GM12878 (cell line): ENCODE data around the gene PRRT4. TPM values are rescaled to one million over a fixed set of nuclear protein-coding genes. Genes with fewer than 3 reads are reported as not detected.

Experiments used
- ATAC-seq: fragments of 200-7000 bp; cut with Tn5 transposase; 3 replicates; pipeline ENCODE4 v1.9.1; 2020; ENCODE audit warnings: mild to moderate bottlenecking, moderate library complexity
- BruUV-seq: library from RNA; stranded (reverse); fragments of 400-500 nt; replicated peaks from 2 replicates; lab custom pipeline; 2021; lab: Mats Ljungman, UMichigan
- CTCF ChIA-PET: fragments of 300-600 bp; sonication (Branson Sonifier 250); formaldehyde crosslinking; extraction: SDS; loops from one replicate; lab custom pipeline; 2021; ENCODE audit warnings: inconsistent platforms; lab: Yijun Ruan, JAX
- POLR2A ChIA-PET: fragments of 350-600 bp; formaldehyde crosslinking; extraction: SDS; loops from one replicate; lab custom pipeline; 2021; ENCODE audit warnings: inconsistent platforms; lab: Charles Lee
- RAD21 ChIA-PET: fragments of 300-600 bp; sonication (Branson Sonifier 250); formaldehyde crosslinking; loops from one replicate; lab custom pipeline; 2023; ENCODE audit warnings: antibody characterized with exemption; ENCODE audit not compliant: unreplicated experiment; lab: Charles Lee
- SMC1A ChIA-PET: fragments of 300-600 bp; sonication (Branson Sonifier 250); formaldehyde crosslinking; loops from one replicate; lab custom pipeline; 2023; ENCODE audit not compliant: unreplicated experiment, uncharacterized antibody; lab: Charles Lee
- DNase-seq: peaks from one replicate; pipeline ENCODE4 v3.0.0-alpha.2; 2011; ENCODE audit warnings: low read depth, low spot score
- FAIRE-seq: peaks from 3 replicates; lab custom pipeline; 2011; peaks lifted over from hg19 to GRCh38; lab: Jason Lieb, UNC
- H2AFZ ChIP-seq: 2 replicates; pipeline ENCODE4 v1.6.0; 2011; ENCODE audit warnings: low read depth, low read length, control low read depth; ENCODE audit not compliant: control insufficient read depth
- H3K27ac ChIP-seq: 2 replicates; pipeline ENCODE4 v1.5.1; 2011; ENCODE audit warnings: control low read depth; ENCODE audit not compliant: control insufficient read depth, insufficient read depth
- H3K27me3 ChIP-seq, 2 experiments: replicated peaks in 1 of 2; 2 replicates each; pipeline versions ENCODE4 v1.6.0 to v1.6.1; 2011; ENCODE audit warnings: low read length in 1 of 2; ENCODE audit not compliant: control insufficient read depth in 2 of 2, insufficient read depth in 2 of 2
- H3K36me3 ChIP-seq, 2 experiments: 2 replicates each; pipeline ENCODE4 v1.5.1; 2011; ENCODE audit warnings: low read length in 1 of 2; ENCODE audit not compliant: control insufficient read depth in 2 of 2, insufficient read depth in 2 of 2
- H3K4me1 ChIP-seq: 2 replicates; pipeline ENCODE4 v1.6.1; 2011; ENCODE audit warnings: mild to moderate bottlenecking, low read length, moderate library complexity, mixed read lengths; ENCODE audit not compliant: control insufficient read depth, insufficient read depth
- H3K4me2 ChIP-seq: 2 replicates; pipeline ENCODE4 v1.6.0; 2011; ENCODE audit warnings: control low read depth; ENCODE audit not compliant: control insufficient read depth, insufficient read depth
- H3K4me3 ChIP-seq: fragments of 200-600 bp; sonication (generic); 2 replicates; pipeline ENCODE4 v1.5.1; 2016
- H3K79me2 ChIP-seq: 2 replicates; pipeline ENCODE4 v1.6.0; 2011; ENCODE audit warnings: low read length; ENCODE audit not compliant: control insufficient read depth, insufficient read depth
- H3K9ac ChIP-seq: 2 replicates; pipeline ENCODE4 v1.8.0; 2011; ENCODE audit warnings: low read length, control low read depth, mixed read lengths; ENCODE audit not compliant: control insufficient read depth, insufficient read depth
- H3K9me3 ChIP-seq: replicated peaks from 3 replicates; pipeline ENCODE4 v1.5.1; 2011; ENCODE audit warnings: mild to moderate bottlenecking, low read length; ENCODE audit not compliant: control insufficient read depth, insufficient read depth
- H4K20me1 ChIP-seq: 2 replicates; pipeline ENCODE4 v1.6.0; 2011; ENCODE audit not compliant: control insufficient read depth, insufficient read depth
- CREB1 ChIP-seq: IDR thresholded peaks from 2 replicates; pipeline ENCODE4 v1.6.1; 2012; ENCODE audit warnings: low read depth, mild to moderate bottlenecking, inconsistent platforms
- NFIC ChIP-seq: IDR thresholded peaks from 2 replicates; pipeline ENCODE4 v1.6.1; 2012; ENCODE audit warnings: low read depth, mild to moderate bottlenecking, inconsistent platforms, low read length, moderate library complexity
- NFYB ChIP-seq: IDR thresholded peaks from 2 replicates; pipeline ENCODE4 v1.6.1; 2011; ENCODE audit warnings: low read depth, mild to moderate bottlenecking, low read length, improper control_type of control experiment, moderate library complexity; ENCODE audit not compliant: insufficient read depth
- STAT1 ChIP-seq: fragments of 450-650 bp; conservative IDR thresholded peaks from 2 replicates; pipeline ENCODE4 v1.6.1; 2014; ENCODE audit warnings: antibody characterized with exemption, mild to moderate bottlenecking
- USF1 ChIP-seq: IDR thresholded peaks from 2 replicates; pipeline ENCODE4 v1.6.1; 2011; ENCODE audit warnings: borderline replicate concordance, low read depth, mild to moderate bottlenecking, moderate library complexity, mixed read lengths, low read length; ENCODE audit not compliant: insufficient read depth; ENCODE audit errors: extremely low read length
- YBX1 ChIP-seq: fragments of 450-650 bp; IDR thresholded peaks from 2 replicates; pipeline ENCODE4 v1.6.1; 2016; ENCODE audit warnings: antibody characterized with exemption
- ZBTB40 ChIP-seq: fragments of 450-650 bp; IDR thresholded peaks from 2 replicates; pipeline ENCODE4 v1.6.1; 2016; ENCODE audit warnings: mild to moderate bottlenecking, moderate library complexity, borderline replicate concordance
- WGBS: methylation state at CpG from one replicate; pipeline ENCODE4 v1.1.6; 2016; ENCODE audit warnings: low lambda C conversion rate; ENCODE audit not compliant: insufficient replicate concordance, insufficient coverage; ENCODE audit errors: missing lambda C conversion rate; 5-methylcytosine and 5-hydroxymethylcytosine counted together
- in situ Hi-C: fragments of 300-500 bp; cut with MboI; formaldehyde crosslinking; loops from 9 replicates; pipeline ENCODE4 v1.14.3; 2018; ENCODE audit warnings: mixed read lengths
- intact Hi-C: fragments of 100-400 bp; cut with micrococcal nuclease; formaldehyde crosslinking; loops from one replicate; pipeline ENCODE4 v1.14.2; 2022; ENCODE audit not compliant: unreplicated experiment
- polyA plus RNA-seq, 11 experiments: library from polyadenylated mRNA; depleted of rRNA in 4 of 11; unstranded in 6 of 11; stranded (reverse) in 5 of 11; fragments of >200 nt; fragmentation: Nextera tagmentation in 4 of 11; fragmentation: Illumina TruSeq in 1 of 11; extraction: Ambion mirVana in 4 of 11; extraction: Trizol in 1 of 11; gene quantifications; 1 replicate in 1 of 11; 2 replicates in 10 of 11; pipeline versions ENCODE4 v1.2.1 to v1.2.3, GENCODE V29; 2011 to 2016; ENCODE audit warnings: inconsistent platforms in 2 of 11, missing spikeins in 2 of 11, low read depth in 1 of 11
- total RNA-seq, 4 experiments: library from RNA; depleted of rRNA in 3 of 4; stranded (reverse); fragments of >200 nt in 3 of 4; fragmentation: Illumina TruSeq in 1 of 4; extraction: Trizol in 1 of 4; gene quantifications; 2 replicates each; pipeline versions ENCODE4 v1.2.1 to v1.2.3, GENCODE V29; 2013 to 2021

PRRT4 gene
- total and polyA plus RNA-seq, 10 of the 15 experiments (the other 5 are each of a cell fraction or from before 2014, with no cell fraction given) = not detected

GRCh38 chr7:128323459-128324367 is 37.8 kb downstream of the PRRT4 start:
- Histone ChIP-seq H3K27me3 (no peaks in the 10 kb centered on the region), H2AFZ (no peak overlapping the region), H3K9ac (no peak overlapping the region), H3K79me2 (no peaks in the 10 kb centered on the region), H4K20me1 (no peaks in the 10 kb centered on the region), H3K4me2 (no peak overlapping the region), H3K36me3 (peaks cover 9 to 14% of the 10 kb centered on the region in 2 experiments; a peak in 3 of 4 replicates), H3K9me3 (no peaks in the 10 kb centered on the region), H3K27ac (no peak overlapping the region), H3K4me1 (no peaks in the 10 kb centered on the region), H3K4me3 (no peak overlapping the region)
- ATAC-seq = no peak
- TF ChIP-seq NFIC (no peak), ZBTB40 (no peak), CREB1 (no peak), STAT1 (no peak), USF1 (no peak), NFYB (no peak), YBX1 (no peak)
- no peak for FAIRE-seq
- SMC1A ChIA-PET = no interaction called here
- RAD21 ChIA-PET = no interaction called here
- 92% methylated on average over 10 of the region's 10 CpGs for WGBS
- intact Hi-C loops (no loop called here), in situ Hi-C loops (no loop called here)
- POLR2A ChIA-PET = no interaction called here
- BruUV-seq = no TSS peak
- no peak for DNase-seq
- CTCF ChIA-PET = no interaction called here
